BE2C (cell line): Measurements from ENCODE around the gene RAB5IF.

ENCODE experiments used
- DNase-seq: peaks from one replicate; pipeline ENCODE4 v3.0.0-alpha.2; 2020
- H3K27me3 ChIP-seq: fragments of 250-450 bp; sonication (Bioruptor Pico); 2 replicates; pipeline ENCODE4 v1.5.1; 2020; ENCODE audit warnings: mild to moderate bottlenecking
- H3K36me3 ChIP-seq: fragments of 250-450 bp; sonication (Bioruptor Pico); 2 replicates; pipeline ENCODE4 v1.5.1; 2020; ENCODE audit warnings: mild to moderate bottlenecking
- H3K4me1 ChIP-seq: fragments of 250-450 bp; sonication (Bioruptor Pico); 2 replicates; pipeline ENCODE4 v1.5.1; 2020
- H3K4me3 ChIP-seq: 2 replicates; pipeline ENCODE4 v1.5.1; 2011; ENCODE audit warnings: low read depth, low read length
- H3K9me3 ChIP-seq: fragments of 250-450 bp; sonication (Bioruptor Pico); 2 replicates; pipeline ENCODE4 v1.5.1; 2020
- TF ChIP-seq, protein P1 (sequence below): IDR thresholded peaks from 2 replicates; pipeline ENCODE4 v1.5.1; 2012; ENCODE audit warnings: mild to moderate bottlenecking, low read depth, low read length

Gene RAB5IF

DNA sequence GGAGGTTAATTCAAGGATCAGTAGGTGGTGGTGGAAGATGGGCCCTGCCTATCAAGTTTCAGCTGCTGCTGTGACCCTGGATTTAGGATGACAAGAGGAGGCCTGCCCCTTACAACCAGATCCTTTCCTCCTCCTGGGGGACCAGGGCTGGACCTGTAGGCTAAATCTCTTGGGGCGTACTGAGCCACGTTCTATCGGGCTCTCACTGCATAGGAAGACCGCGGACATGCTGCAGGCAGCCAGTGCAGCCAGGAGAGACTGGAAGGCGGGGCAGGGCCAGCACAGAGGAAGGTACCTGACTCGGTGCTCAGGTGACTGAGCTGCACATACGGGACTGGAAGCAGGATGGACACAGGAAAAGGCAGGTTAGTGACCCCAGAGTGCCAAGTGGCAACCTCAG is 48.9 kb downstream of the RAB5IF start:
- Histone ChIP-seq H3K4me1 (no peaks in the 10 kb centered on the region), H3K36me3 (peaks cover 3% of the 10 kb centered on the region; the same call in 1 of the 2 replicates), H3K4me3 (no peak overlapping the region), H3K27me3 (no peaks in the 10 kb centered on the region), H3K9me3 (no peaks in the 10 kb centered on the region)
- TF ChIP-seq, protein P1, sequence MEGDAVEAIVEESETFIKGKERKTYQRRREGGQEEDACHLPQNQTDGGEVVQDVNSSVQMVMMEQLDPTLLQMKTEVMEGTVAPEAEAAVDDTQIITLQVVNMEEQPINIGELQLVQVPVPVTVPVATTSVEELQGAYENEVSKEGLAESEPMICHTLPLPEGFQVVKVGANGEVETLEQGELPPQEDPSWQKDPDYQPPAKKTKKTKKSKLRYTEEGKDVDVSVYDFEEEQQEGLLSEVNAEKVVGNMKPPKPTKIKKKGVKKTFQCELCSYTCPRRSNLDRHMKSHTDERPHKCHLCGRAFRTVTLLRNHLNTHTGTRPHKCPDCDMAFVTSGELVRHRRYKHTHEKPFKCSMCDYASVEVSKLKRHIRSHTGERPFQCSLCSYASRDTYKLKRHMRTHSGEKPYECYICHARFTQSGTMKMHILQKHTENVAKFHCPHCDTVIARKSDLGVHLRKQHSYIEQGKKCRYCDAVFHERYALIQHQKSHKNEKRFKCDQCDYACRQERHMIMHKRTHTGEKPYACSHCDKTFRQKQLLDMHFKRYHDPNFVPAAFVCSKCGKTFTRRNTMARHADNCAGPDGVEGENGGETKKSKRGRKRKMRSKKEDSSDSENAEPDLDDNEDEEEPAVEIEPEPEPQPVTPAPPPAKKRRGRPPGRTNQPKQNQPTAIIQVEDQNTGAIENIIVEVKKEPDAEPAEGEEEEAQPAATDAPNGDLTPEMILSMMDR, result no peak
- no peak for DNase-seq

DNA sequence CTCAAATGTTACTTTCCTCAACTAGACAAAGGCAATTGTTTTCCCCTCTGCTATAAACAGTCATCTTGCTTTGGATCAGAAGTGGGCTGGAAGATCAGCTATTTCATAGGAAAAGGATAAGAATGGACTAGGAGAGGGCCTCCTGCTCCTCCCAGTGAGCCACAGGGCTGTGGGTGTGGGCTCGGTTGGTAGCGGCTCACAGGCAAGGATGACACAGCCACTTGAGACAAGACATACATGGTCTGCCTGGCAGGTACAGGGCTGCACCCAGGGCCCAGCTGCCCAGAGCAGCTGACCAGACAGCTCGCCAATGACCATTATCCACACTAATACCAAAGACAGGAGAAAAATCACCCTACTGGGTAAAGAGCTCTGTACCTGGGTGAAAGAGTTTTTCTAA is 49.4 kb downstream of the RAB5IF start:
- peaks cover 3% of the 10 kb centered on the region; the same call in 1 of the 2 replicates for H3K36me3 ChIP-seq
- H3K9me3 ChIP-seq, result no peaks in the 10 kb centered on the region
- TF ChIP-seq, protein P1, result no peak
- H3K4me3 ChIP-seq, result no peak overlapping the region
- no peaks in the 10 kb centered on the region for H3K4me1 ChIP-seq
- no peak for DNase-seq
- H3K27me3 ChIP-seq, result no peaks in the 10 kb centered on the region

DNA sequence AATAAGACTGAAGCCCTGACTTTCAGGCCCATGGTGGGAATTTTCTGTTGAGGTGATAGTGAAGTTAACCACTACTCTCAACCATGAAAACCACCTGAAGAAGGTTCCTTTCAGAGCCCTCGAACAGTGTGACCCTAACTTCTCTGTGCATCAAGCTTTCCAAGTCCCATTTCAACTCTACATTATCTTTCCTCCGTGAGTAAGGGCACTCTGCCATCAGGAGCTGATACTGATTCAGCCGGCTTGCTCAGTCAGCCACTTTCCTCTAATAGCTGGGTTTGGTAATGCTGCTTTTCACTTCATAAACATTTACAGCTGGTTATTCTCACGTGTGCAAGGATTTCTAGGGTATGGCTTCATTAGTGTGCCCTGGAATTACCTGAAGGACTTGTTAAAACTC is 51.2 kb downstream of the RAB5IF start:
- no peak for DNase-seq
- peaks cover 3% of the 10 kb centered on the region; the same call in 1 of the 2 replicates for H3K36me3 ChIP-seq
- H3K9me3 ChIP-seq, result no peaks in the 10 kb centered on the region
- H3K4me3 ChIP-seq, result no peak overlapping the region
- TF ChIP-seq, protein P1, result no peak
- no peaks in the 10 kb centered on the region for H3K27me3 ChIP-seq
- H3K4me1 ChIP-seq, result no peaks in the 10 kb centered on the region

DNA sequence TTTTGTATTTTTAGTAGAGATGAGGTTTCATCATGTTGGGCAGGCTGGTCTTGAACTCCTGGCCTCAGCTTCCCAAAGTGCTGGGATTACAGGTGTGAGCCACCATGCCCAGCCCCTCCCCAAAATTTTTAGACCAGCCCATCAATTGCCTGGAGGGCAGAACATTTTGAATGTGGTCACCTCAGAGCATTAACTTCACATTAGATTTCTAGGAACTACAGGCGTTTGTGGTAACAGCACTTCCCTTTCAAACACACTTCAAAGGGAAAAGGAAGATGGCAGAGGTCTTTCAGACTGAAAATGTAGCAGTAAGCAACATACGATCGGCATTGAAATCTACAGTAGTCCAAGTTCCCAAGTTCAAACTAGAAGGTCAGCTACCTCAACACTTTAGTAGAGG is 52.7 kb downstream of the RAB5IF start:
- Histone ChIP-seq H3K9me3 (no peaks in the 10 kb centered on the region), H3K27me3 (no peaks in the 10 kb centered on the region), H3K4me1 (no peaks in the 10 kb centered on the region), H3K4me3 (no peak overlapping the region), H3K36me3 (peaks cover 1% of the 10 kb centered on the region; the same call in 1 of the 2 replicates)
- TF ChIP-seq, protein P1, result no peak
- no peak for DNase-seq
